Brain microvascular endothelial cell (primary cell): ENCODE measurements around the gene HNRNPR.
"Not testable (repeated sequence)": the region's sequence is repeated elsewhere in the genome, so short reads cannot be mapped to it uniquely, and the experiment has no call there.

Experiments
- DNase-seq: peaks from one replicate; pipeline ENCODE4 v3.0.0-alpha.2; 2020
- H3K27ac ChIP-seq: fragments of 250-450 bp; sonication (Bioruptor Pico); 2 replicates; pipeline ENCODE4 v1.5.1; 2020; ENCODE audit warnings: mild to moderate bottlenecking, moderate library complexity
- H3K27me3 ChIP-seq: fragments of 250-450 bp; sonication (Bioruptor Pico); replicated peaks from 2 replicates; pipeline ENCODE4 v1.5.1; 2020; ENCODE audit warnings: mild to moderate bottlenecking
- H3K36me3 ChIP-seq: fragments of 250-450 bp; sonication (Bioruptor Pico); replicated peaks from 2 replicates; pipeline ENCODE4 v1.5.1; 2020; ENCODE audit warnings: mild to moderate bottlenecking
- H3K4me3 ChIP-seq: 2 replicates; pipeline ENCODE4 v1.5.1; 2011; ENCODE audit warnings: low read depth, mild to moderate bottlenecking, control low read depth, low read length, moderate library complexity
- in situ Hi-C: cut with HindIII; loops from 2 replicates; pipeline ENCODE4 v1.10.0; 2017; ENCODE audit warnings: low sequenced_read_pairs, low pct_ligation_motif_present
- TF ChIP-seq, protein P1 (sequence below): IDR thresholded peaks from 2 replicates; pipeline ENCODE4 v1.5.1; 2011; ENCODE audit warnings: low read depth, mild to moderate bottlenecking, moderate library complexity, low read length, control low read depth, inconsistent platforms; ENCODE audit errors: missing control alignments

Gene HNRNPR

DNA sequence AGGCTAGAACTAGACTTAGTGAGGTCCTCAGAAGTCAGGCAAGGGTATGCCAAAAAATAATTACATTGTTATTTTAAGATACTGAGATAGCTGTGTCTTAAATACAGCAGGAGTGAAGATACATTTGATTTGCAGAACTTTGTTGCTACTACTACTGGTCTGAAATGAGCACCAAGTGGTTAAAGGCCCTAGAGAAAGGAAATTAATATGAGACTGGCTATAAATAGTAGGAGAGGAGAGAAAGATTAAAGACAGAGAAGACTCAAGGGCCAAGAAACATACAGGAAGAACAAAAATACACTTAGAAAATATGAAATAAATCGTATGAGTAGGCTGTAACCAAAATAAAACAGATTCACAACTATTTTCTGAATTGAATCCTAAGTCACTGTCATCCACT lies 21.3 kb downstream of the HNRNPR start:
- in situ Hi-C loops, result no loop called here
- Histone ChIP-seq H3K36me3 (peaks cover 57% of the 10 kb centered on the region), H3K4me3 (no peak overlapping the region), H3K27me3 (no peaks in the 10 kb centered on the region), H3K27ac (no peak overlapping the region)
- TF ChIP-seq, protein P1, sequence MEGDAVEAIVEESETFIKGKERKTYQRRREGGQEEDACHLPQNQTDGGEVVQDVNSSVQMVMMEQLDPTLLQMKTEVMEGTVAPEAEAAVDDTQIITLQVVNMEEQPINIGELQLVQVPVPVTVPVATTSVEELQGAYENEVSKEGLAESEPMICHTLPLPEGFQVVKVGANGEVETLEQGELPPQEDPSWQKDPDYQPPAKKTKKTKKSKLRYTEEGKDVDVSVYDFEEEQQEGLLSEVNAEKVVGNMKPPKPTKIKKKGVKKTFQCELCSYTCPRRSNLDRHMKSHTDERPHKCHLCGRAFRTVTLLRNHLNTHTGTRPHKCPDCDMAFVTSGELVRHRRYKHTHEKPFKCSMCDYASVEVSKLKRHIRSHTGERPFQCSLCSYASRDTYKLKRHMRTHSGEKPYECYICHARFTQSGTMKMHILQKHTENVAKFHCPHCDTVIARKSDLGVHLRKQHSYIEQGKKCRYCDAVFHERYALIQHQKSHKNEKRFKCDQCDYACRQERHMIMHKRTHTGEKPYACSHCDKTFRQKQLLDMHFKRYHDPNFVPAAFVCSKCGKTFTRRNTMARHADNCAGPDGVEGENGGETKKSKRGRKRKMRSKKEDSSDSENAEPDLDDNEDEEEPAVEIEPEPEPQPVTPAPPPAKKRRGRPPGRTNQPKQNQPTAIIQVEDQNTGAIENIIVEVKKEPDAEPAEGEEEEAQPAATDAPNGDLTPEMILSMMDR, result no peak
- no peak for DNase-seq

GRCh38 chr1:23310280-23310679 lies 33.8 kb downstream of the HNRNPR start:
- DNase-seq, in situ Hi-C loops, H3K27me3 ChIP-seq, H3K27ac ChIP-seq, H3K4me3 ChIP-seq: not testable (repeated sequence)
- H3K36me3 ChIP-seq, result peaks cover 38% of the 10 kb centered on the region

DNA sequence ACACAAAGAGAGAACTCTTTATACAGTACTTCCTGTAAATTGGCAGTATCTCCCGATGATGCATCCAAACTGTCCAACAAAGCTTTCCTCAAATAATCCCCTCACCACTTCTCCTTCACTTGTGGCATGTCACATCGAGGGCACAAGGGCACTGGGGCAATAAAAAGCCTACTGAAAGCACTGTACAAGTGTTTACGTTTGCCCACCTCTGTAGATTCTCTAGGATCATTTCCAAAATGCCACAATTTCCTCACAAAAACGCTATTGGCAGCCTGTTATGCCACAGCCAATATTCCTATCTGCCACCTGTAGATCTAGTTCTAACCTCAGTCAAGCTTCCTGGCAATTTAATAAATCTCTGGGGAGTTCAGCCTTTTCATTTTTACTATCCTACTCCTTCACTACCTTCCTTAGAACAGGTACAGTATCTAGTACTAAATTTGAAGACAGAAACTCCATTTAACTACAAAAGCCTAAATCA lies 39.9 kb downstream of the HNRNPR start:
- H3K27ac ChIP-seq, result no peak overlapping the region
- H3K36me3 ChIP-seq, result peaks cover 24% of the 10 kb centered on the region
- DNase-seq, result no peak
- in situ Hi-C loops, result no loop called here
- no peak overlapping the region for H3K4me3 ChIP-seq
- H3K27me3 ChIP-seq, result no peaks in the 10 kb centered on the region
- TF ChIP-seq, protein P1, result no peak

- TF ChIP-seq, protein P1, result no peak
- in situ Hi-C loops, result no loop called here
These were observed 40.6 kb downstream of the HNRNPR start for GRCh38 chr1:23303524-23303923.

DNA sequence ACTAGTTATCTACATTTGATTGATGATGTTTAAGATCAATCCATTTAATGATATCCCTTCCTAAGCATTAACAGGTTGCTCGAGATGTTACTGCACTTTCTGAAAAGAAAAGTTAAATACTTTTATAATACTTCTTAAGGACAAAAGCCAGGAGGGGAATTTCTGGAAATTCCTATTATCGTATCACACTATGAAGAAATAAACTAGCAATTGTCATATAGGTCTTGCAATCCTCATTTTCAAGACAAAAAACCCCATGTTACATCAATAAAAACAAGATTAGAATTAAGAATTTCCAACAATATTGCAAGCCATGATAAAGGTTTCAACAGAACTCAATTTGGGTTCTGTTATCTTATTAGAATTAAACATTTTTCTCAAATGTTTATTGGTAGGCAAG lies 47.2 kb downstream of the HNRNPR start:
- DNase-seq, result no peak
- H3K27me3 ChIP-seq, result no peaks in the 10 kb centered on the region
- H3K36me3 ChIP-seq, result peaks cover 20% of the 10 kb centered on the region
- in situ Hi-C loops, result loop anchor here (25.0 kb wide), 1 partner anchor 210 kb away; no protein-coding TSS in a partner anchor
- H3K27ac ChIP-seq, result no peak overlapping the region
- no peak overlapping the region for H3K4me3 ChIP-seq
- TF ChIP-seq, protein P1, result no peak

More at GRCh38 chr1:23303524-23303923, 40.6 kb downstream of the HNRNPR start:
- H3K27me3 ChIP-seq, result no peaks in the 10 kb centered on the region
- H3K27ac ChIP-seq, result no peak overlapping the region
- no peak for DNase-seq
- H3K36me3 ChIP-seq, result peaks cover 24% of the 10 kb centered on the region
- no peak overlapping the region for H3K4me3 ChIP-seq

DNA sequence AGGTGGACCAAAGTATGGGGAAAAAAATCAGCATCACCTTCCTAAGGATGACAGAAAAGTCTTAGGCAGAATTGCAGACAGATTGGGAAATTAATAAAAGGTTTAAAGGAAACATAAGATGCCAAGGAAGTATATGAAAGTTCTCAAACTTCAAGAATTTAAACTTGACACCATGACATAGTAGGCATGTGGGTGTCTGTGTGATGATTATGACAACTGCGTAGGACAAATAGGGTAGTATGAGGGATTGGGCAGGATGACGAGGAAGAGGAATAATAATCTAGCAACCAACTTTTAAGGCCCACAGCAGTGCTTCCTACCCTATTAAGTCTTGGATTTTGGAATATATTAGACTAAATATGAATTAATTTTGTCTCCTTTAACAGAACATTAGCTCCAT lies 52.4 kb downstream of the HNRNPR start:
- in situ Hi-C loops, result loop anchor here (25.0 kb wide), 1 partner anchor 204 kb away; no protein-coding TSS in a partner anchor
- TF ChIP-seq, protein P1, result no peak
- no peak overlapping the region for H3K27ac ChIP-seq
- DNase-seq, result no peak
- H3K36me3 ChIP-seq, result peaks cover 6% of the 10 kb centered on the region
- H3K4me3 ChIP-seq, result no peak overlapping the region
- H3K27me3 ChIP-seq, result no peaks in the 10 kb centered on the region
